H9 (cell line): Measurements from ENCODE around the gene ZNF92. TPM values are rescaled to one million over a fixed set of nuclear protein-coding genes. Genes with fewer than 3 reads are reported as not detected.

Experiments used
- DNase-seq: peaks from one replicate; pipeline ENCODE4 v3.0.0-alpha.2; 2017
- H2AFZ ChIP-seq: one replicate; pipeline ENCODE4 v1.6.1; 2013; ENCODE audit warnings: mild to moderate bottlenecking, low read length, control low read depth, moderate library complexity
- H2AK5ac ChIP-seq: 2 replicates; pipeline ENCODE4 v1.6.1; 2013; ENCODE audit warnings: low read length, control low read depth, mixed read lengths; ENCODE audit not compliant: insufficient read length
- H2BK120ac ChIP-seq: one replicate; pipeline ENCODE4 v1.6.1; 2013; ENCODE audit warnings: low read depth, mild to moderate bottlenecking, low read length, control low read depth, inconsistent platforms; ENCODE audit not compliant: poor library complexity, severe bottlenecking
- H2BK12ac ChIP-seq: 2 replicates; pipeline ENCODE4 v1.6.1; 2013; ENCODE audit warnings: low read length, control low read depth, mixed read lengths, low read depth; ENCODE audit not compliant: insufficient read length
- H2BK15ac ChIP-seq: 2 replicates; pipeline ENCODE4 v1.6.1; 2013; ENCODE audit warnings: low read depth, low read length, control low read depth
- H2BK20ac ChIP-seq: one replicate; pipeline ENCODE4 v1.6.1; 2013; ENCODE audit warnings: low read depth, mild to moderate bottlenecking, low read length, control low read depth, inconsistent platforms; ENCODE audit not compliant: poor library complexity, severe bottlenecking
- H2BK5ac ChIP-seq: 2 replicates; pipeline ENCODE4 v1.6.1; 2013; ENCODE audit warnings: low read length, control low read depth, mixed read lengths; ENCODE audit not compliant: insufficient read length
- H3K14ac ChIP-seq: 2 replicates; pipeline ENCODE4 v1.6.1; 2013; ENCODE audit warnings: low read length, control low read depth; ENCODE audit not compliant: insufficient read depth
- H3K18ac ChIP-seq: 2 replicates; pipeline ENCODE4 v1.6.1; 2013; ENCODE audit warnings: low read depth, mild to moderate bottlenecking, mixed read lengths, low read length, control low read depth; ENCODE audit not compliant: insufficient read length
- H3K23ac ChIP-seq: 2 replicates; pipeline ENCODE4 v1.6.1; 2013; ENCODE audit warnings: low read length, control low read depth, mixed read lengths, low read depth; ENCODE audit not compliant: insufficient read length
- H3K23me2 ChIP-seq: 2 replicates; pipeline ENCODE4 v1.6.1; 2013; ENCODE audit warnings: low read depth, mild to moderate bottlenecking, mixed read lengths, low read length, control low read depth; ENCODE audit not compliant: insufficient read length, poor library complexity, severe bottlenecking
- H3K27ac ChIP-seq: 2 replicates; pipeline ENCODE4 v1.5.1; 2013; ENCODE audit warnings: low read length, control low read depth, mixed read lengths, low read depth; ENCODE audit not compliant: insufficient read length
- H3K27me3 ChIP-seq: 2 replicates; pipeline ENCODE4 v1.6.1; 2013; ENCODE audit warnings: low read length, control low read depth, inconsistent platforms; ENCODE audit not compliant: insufficient read depth
- H3K4ac ChIP-seq: 2 replicates; pipeline ENCODE4 v1.6.1; 2013; ENCODE audit warnings: low read depth, mild to moderate bottlenecking, control low read depth, inconsistent platforms, low read length, moderate library complexity
- H3K4me1 ChIP-seq: 2 replicates; pipeline ENCODE4 v1.6.1; 2013; ENCODE audit warnings: low read length, control low read depth, inconsistent platforms; ENCODE audit not compliant: insufficient read depth
- H3K4me2 ChIP-seq: 2 replicates; pipeline ENCODE4 v1.6.1; 2013; ENCODE audit warnings: low read length, control low read depth, mixed read lengths; ENCODE audit not compliant: insufficient read length, insufficient read depth
- H3K56ac ChIP-seq: 2 replicates; pipeline ENCODE4 v1.6.1; 2013; ENCODE audit warnings: low read depth, mild to moderate bottlenecking, mixed read lengths, low read length, control low read depth; ENCODE audit not compliant: insufficient read length
- H3K79me1 ChIP-seq: 2 replicates; pipeline ENCODE4 v1.6.1; 2013; ENCODE audit warnings: low read depth, mild to moderate bottlenecking, moderate library complexity, low read length, control low read depth, inconsistent platforms; ENCODE audit not compliant: insufficient read depth, poor library complexity, severe bottlenecking
- H3K79me2 ChIP-seq: 2 replicates; pipeline ENCODE4 v1.6.1; 2013; ENCODE audit warnings: low read length, control low read depth, inconsistent platforms; ENCODE audit not compliant: insufficient read depth
- H3K9ac ChIP-seq: 2 replicates; pipeline ENCODE4 v1.6.1; 2013; ENCODE audit warnings: low read length, control low read depth, mixed read lengths; ENCODE audit not compliant: insufficient read length; ENCODE audit errors: extremely low read depth
- H3K9me3 ChIP-seq: one replicate; pipeline ENCODE4 v1.6.1; 2013; ENCODE audit warnings: low read depth, low read length, inconsistent platforms; ENCODE audit not compliant: control insufficient read depth
- H3T11ph ChIP-seq: one replicate; pipeline ENCODE4 v1.6.1; 2013; ENCODE audit warnings: mild to moderate bottlenecking, low read length, control low read depth, inconsistent platforms
- H4K20me1 ChIP-seq: one replicate; pipeline ENCODE4 v1.6.1; 2013; ENCODE audit not compliant: control insufficient read depth, insufficient read length, insufficient read depth
- H4K5ac ChIP-seq: 2 replicates; pipeline ENCODE4 v1.6.1; 2013; ENCODE audit warnings: low read depth, mild to moderate bottlenecking, mixed read lengths, low read length, control low read depth; ENCODE audit not compliant: insufficient read length
- H4K8ac ChIP-seq: replicated peaks from 2 replicates; pipeline ENCODE4 v1.6.1; 2013; ENCODE audit warnings: low read length, control low read depth, mixed read lengths, low read depth; ENCODE audit not compliant: insufficient read length
- H4K91ac ChIP-seq: 2 replicates; pipeline ENCODE4 v1.6.1; 2013; ENCODE audit warnings: low read depth, mild to moderate bottlenecking, moderate library complexity, mixed read lengths, low read length, control low read depth; ENCODE audit not compliant: insufficient read length
- H3K27ac Mint-ChIP-seq, 3 experiments: 2 replicates in 2 of 3; 3 replicates in 1 of 3; pipeline ENCODE4 v1.8.0; 2020 to 2021; ENCODE audit warnings: mixed read lengths in 3 of 3, mild to moderate bottlenecking in 1 of 3, moderate library complexity in 1 of 3
- H3K27me3 Mint-ChIP-seq: 2 replicates; pipeline ENCODE4 v1.8.0; 2021; ENCODE audit warnings: low read depth, mild to moderate bottlenecking, moderate library complexity, mixed read lengths
- H3K36me3 Mint-ChIP-seq, 3 experiments: 2 replicates in 2 of 3; 3 replicates in 1 of 3; pipeline ENCODE4 v1.8.0; 2020 to 2021; ENCODE audit warnings: low read depth in 3 of 3, mixed read lengths in 3 of 3; ENCODE audit not compliant: insufficient read depth in 1 of 3
- H3K4me1 Mint-ChIP-seq, 2 experiments: 2 replicates each; pipeline ENCODE4 v1.8.0; 2020; ENCODE audit warnings: mixed read lengths in 2 of 2
- H3K4me3 Mint-ChIP-seq, 2 experiments: 2 replicates in 1 of 2; 3 replicates in 1 of 2; pipeline ENCODE4 v1.8.0; 2020 to 2021; ENCODE audit warnings: mild to moderate bottlenecking in 2 of 2, mixed read lengths in 2 of 2, moderate library complexity in 1 of 2
- H3K9me3 Mint-ChIP-seq, 2 experiments: 2 replicates in 1 of 2; 3 replicates in 1 of 2; pipeline ENCODE4 v1.8.0; 2020; ENCODE audit warnings: mild to moderate bottlenecking in 2 of 2, mixed read lengths in 2 of 2, moderate library complexity in 1 of 2
- CTCF ChIP-seq: fragments of 200-600 bp; sonication (generic); conservative IDR thresholded peaks from 3 replicates; pipeline ENCODE4 v1.8.0; 2021; ENCODE audit warnings: antibody characterized with exemption, mild to moderate bottlenecking
- WGBS: extraction: QIAGEN DNeasy Blood & Tissue Kit; methylation state at CpG from one replicate; pipeline ENCODE4 v1.1.7; 2013; ENCODE audit warnings: missing lambda C conversion rate, low lambda C conversion rate, mixed read lengths; ENCODE audit not compliant: insufficient read length; ENCODE audit errors: extremely low coverage; 5-methylcytosine and 5-hydroxymethylcytosine counted together
- total RNA-seq: library from RNA; stranded (reverse); gene quantifications from 2 replicates; pipeline ENCODE4 v1.2.1, GENCODE V29; 2021

Gene ZNF92
- total RNA-seq, 1 experiment from 2014 or later = 32.4 TPM

- H3K14ac ChIP-seq = no peak overlapping the region
- no peaks in the 10 kb centered on the region for H3K9me3 Mint-ChIP-seq
- H2BK12ac ChIP-seq = no peak overlapping the region
- DNase-seq = no peak
- H2AK5ac ChIP-seq = no peak overlapping the region
- peaks cover 48 to 51% of the 10 kb centered on the region in 2 experiments for H3K4me1 Mint-ChIP-seq
- no peak overlapping the region for H4K8ac ChIP-seq
- H4K20me1 ChIP-seq = no peaks in the 10 kb centered on the region
- no peak overlapping the region for H2BK15ac ChIP-seq
- H3K27me3 ChIP-seq = no peaks in the 10 kb centered on the region
- no peak overlapping the region for H2BK5ac ChIP-seq
- no CpG with 5 or more reads among the region's 3 CpGs for WGBS
- H4K91ac ChIP-seq = no peak overlapping the region
- H3K27ac Mint-ChIP-seq = peak overlapping the region in 1 of 3 experiments; percentile 76; a peak in 2 of 7 replicates
- H3T11ph ChIP-seq = no peak overlapping the region
- peaks cover 3% of the 10 kb centered on the region for H3K79me1 ChIP-seq
- peaks cover 2% of the 10 kb centered on the region; the same call in 1 of the 2 replicates for H3K4me1 ChIP-seq
- H3K18ac ChIP-seq = no peak overlapping the region
- H4K5ac ChIP-seq = no peak overlapping the region
- no peak overlapping the region for H3K56ac ChIP-seq
- H3K4me2 ChIP-seq = peak overlapping the region; percentile 47
- H3K23me2 ChIP-seq = no peaks in the 10 kb centered on the region
- no peak overlapping the region for H2BK120ac ChIP-seq
- no peak overlapping the region for H3K23ac ChIP-seq
- no peak for TF ChIP-seq CTCF
- H3K4me3 Mint-ChIP-seq = 0 out of 5 replicates have a peak overlapping the region, but pooled peaks of 1 of the 2 experiments have one; percentile 0
- no peak overlapping the region for H2BK20ac ChIP-seq
- H3K4ac ChIP-seq = no peak overlapping the region
- H3K9ac ChIP-seq = no peak overlapping the region
- no peak overlapping the region for H2AFZ ChIP-seq
- H3K27me3 Mint-ChIP-seq = no peaks in the 10 kb centered on the region
- H3K9me3 ChIP-seq = no peaks in the 10 kb centered on the region
- peaks cover 26 to 33% (median 30%) of the 10 kb centered on the region in 3 experiments; a peak in 6 of 7 replicates for H3K36me3 Mint-ChIP-seq
- H3K79me2 ChIP-seq = peaks cover 41% of the 10 kb centered on the region; the same call in 1 of the 2 replicates
- no peak overlapping the region for H3K27ac ChIP-seq
These were observed 8.1 kb downstream of the ZNF92 start for GRCh38 chr7:65381742-65382141.
